ENCODE results near the gene EYS.

Gene EYS

DNA sequence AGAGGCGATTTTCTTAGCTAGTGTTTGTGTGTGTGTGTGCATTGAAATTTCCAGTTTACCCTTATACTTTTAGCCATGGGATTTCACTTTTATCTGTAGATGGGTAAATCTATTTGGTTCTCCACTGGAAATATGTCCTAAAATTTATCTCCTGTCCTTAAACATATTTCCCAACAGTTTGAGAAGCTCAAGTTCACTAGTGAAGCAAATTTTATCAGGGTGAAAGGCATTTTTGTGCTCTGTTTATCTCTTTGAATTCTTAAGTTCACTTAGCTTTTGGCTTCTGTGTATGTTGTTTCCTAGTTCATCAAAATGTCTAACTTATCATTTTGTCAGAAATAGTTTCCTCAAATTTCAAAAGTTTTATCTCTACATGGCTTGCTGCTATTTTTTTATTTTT, 1509.8 kb downstream of the EYS start:
- no peak for DNase-seq

DNA sequence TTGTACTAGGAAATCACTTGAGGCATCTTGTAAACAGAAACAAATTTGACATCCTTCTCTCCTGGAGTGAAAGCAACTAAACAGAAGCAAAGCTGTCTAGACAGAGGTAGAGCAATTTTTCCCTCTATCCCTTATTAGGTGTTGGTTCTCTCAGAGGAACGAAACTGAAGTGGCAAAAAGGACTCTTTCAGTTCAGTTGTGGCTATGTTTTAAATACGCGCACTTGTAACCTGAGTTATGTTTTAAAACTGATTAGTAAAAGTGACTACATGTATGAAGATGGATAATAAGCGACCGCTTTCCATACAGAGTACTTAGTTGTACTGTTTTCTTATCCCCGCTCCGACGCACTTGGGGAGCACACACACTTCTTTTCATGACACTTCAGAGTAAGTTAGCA, 1520.4 kb downstream of the EYS start:
- DNase-seq = no peak

DNA sequence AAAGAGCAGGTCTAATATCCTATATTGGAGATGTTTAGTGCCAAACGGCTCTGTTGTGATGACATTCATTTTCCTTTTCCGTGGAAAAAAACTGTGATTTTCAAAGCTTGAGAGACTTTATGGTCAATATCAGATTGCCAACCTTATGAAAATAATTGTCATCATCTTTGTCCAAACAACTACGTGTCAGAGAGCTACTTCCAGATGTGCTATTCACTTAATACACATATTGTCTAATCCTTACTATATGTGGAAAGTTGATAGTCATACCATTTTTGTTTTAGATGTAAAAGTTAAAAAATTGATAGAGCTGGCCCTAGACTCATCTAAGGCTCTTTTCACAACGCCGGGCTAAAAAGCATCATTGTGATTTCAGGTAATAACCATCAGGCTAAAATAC, 1521.4 kb downstream of the EYS start:
- DNase-seq = no peak

DNA sequence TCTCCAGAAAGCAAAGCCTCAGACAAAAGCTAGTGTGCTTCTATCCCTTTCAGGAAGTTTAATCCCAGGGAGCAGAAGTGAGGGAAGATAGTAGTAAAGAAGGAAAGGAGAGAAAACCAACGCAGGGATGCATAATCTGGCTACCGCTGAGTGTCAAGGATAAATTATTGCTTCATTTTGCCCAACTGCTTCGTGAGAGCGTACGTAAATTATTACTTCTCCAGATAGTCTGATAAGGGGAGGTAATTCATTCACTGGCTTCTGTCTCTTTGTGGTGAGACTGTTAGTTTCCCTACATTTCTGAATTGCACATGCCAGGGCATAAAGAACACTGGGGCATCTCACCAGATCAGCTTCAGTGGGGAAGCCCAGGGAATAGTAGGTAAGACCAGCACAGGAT, 1531.7 kb downstream of the EYS start:
- DNase-seq = no peak

DNA sequence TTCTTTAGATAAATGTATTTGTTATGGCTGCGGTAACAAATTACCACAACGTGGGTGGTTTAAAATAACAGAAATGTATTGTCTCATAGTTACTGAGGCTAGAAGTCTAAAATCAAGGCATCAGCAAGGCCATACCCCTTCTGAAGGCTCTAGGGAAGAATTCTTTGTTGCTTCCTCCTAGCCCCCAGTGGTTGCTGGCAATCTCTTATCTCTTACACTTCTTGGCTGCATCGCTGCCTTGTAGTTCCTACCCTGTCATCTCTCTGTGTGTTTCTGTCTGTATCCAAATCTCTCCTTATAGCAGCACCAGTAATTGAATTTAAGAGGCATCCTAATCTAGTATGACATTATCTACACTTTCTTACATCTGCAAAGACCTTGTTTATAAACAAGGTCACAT, 1536.7 kb downstream of the EYS start:
- DNase-seq = no peak

DNA sequence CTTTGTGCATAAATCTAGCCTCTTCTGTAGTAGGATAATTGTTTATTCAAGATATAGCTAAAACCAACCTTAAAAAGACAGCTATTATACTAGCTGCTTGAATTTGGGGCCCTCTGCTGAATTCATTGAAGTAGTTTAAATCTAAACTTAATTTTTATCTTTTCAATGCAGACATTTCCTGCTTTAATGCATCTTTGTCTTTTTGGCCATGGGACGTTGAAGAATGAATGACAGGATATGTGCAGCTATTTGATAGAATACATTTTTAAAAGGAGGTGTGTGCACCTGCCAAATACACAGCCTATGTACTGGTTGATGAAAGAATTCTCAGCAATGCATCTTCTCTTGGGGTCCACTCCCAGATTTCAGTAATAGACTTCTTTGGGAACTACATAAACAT, 1546.5 kb downstream of the EYS start:
- no peak for DNase-seq

DNA sequence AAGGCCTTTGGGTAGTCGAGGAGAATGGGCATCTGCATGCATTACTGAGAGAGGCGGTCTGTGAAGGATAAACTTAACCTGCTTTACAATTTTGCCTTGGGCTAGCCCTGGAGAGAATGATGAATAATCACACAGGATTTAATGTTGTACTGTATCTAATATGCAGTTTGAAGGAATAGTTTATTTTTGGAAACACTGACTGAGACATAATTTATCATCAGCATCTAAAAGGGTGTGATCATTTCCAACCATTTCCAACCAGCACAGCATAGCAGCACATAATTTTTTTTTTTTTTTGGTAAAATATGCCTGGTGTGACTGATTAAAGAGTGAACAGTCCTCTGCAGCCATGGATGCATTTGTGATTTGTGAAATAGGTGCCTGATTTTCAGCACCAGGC, 1552.0 kb downstream of the EYS start:
- DNase-seq = no peak

DNA sequence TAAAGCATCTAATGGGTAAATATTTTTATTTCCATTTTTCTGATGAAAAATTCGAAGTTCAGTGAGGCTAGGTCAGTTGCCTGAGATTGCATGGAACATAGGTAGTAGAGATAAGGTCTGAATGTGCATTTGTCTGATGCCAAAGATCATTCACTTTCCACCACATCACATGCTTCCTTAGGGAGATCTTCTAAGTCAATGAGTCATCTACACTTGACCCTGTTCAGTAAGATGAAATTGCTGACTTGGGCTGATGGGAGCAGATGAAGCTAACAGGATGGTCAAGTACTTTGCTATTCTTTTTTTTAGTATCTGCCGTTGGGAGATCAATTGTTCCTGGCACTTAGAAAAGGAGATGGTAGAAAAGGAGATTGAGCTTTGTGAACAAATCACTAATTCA, 1560.2 kb downstream of the EYS start:
- DNase-seq = no peak

DNA sequence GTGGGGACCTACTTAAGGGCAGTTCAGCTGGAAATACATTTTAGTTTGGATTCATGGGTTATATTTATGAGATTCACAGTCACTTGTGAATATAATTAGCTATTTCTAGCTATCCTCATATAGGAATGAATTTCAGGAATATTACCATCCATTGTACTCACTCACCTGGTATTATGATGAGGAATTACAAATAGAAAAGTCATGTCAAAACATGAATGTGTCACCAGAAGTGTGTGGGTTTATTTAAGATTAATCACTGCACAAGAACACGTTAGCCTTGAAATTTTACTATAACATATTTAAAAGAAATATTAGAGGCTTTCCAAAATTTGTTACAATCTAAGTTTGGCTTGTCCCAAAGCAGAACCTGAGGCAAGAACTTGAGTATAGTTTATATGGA, 1560.9 kb downstream of the EYS start:
- DNase-seq = no peak

DNA sequence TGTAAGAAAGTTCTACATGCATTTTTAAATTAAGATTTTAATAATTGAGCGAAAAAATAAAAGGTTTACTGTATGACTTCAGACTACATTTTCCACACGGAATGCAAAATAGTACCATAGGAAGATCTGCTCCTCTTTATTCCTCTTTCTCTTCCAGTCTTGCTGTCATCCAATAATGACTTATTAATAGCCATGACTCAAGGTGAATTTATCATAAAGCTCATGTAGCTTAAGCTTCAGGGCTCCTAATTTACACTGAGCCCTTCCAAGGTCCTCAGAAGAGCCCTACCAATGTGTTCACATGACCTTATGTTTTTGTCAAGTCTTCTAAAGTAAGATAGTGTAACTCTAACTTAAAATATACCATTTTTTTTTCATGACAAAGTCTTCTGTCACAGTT, 1561.4 kb downstream of the EYS start:
- no peak for DNase-seq

DNA sequence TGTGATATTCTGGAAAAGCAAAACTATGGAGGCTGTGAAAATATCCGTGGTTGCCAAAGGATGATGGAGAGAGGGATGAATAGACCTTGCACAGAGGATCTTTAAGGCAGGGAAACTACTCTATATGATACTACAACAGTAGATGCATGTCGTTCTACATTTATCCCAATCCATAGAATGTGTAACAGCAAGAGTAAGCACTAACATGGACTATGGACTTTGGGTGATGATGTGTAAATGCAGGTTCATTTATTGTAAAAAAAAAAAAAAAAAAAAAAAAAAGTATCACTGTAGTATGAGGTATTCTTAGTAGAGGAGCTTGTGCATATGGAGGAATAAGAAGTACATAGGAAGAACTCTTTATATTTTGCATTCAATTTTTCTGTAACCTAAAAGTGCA, 1563.9 kb downstream of the EYS start:
- DNase-seq = no peak

DNA sequence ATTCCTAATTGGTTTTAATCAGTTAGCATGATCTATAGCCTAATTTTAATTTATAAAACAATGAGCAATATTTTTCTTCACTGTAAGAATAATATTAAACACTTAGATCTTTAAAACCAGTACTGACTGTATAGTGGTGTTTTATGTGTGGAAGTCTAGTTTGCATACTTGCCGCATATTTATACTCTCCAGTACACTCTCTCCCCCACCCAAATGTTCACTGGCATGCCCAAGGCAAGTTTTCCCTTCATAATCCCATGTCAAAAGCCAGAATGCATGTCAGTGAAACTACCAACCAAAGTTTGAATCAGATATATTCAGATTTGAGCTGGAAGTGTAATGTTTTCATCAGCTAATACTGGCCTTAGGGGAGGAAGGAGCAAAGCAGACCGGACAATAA, 1565.3 kb downstream of the EYS start:
- DNase-seq = no peak

DNA sequence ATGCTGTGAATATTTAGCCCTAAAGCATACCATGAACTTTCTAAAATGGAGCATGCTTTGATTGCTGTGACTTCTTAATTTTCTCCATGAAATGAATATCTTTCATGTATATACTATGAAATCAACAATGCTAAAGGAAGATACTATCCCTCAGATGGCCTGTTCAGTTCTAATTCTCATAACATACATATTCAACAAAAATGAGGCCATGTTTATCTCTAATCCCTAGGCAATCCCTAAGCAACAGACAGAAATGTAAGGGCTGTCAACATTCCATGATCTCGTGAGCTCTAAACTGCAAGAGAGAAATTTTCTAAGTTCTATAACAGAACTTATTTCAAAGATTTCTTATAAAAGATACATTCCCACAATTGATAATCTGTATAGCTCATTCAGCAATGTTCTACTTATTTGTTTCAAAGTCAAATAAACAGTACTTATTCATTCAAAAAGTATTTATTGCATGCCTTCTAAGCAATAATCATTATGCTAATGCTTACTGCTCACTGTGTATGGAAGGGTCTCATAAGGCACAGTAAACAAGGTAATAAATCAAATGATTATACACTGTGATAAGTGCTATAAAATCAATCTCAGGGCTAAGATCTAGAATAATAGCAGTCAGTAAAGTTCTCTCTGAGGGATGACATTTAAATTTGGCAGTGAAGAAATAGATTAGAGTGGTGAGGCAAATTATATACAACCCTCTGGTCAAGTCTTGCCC, 1578.6 kb downstream of the EYS start:
- DNase-seq = no peak

DNA sequence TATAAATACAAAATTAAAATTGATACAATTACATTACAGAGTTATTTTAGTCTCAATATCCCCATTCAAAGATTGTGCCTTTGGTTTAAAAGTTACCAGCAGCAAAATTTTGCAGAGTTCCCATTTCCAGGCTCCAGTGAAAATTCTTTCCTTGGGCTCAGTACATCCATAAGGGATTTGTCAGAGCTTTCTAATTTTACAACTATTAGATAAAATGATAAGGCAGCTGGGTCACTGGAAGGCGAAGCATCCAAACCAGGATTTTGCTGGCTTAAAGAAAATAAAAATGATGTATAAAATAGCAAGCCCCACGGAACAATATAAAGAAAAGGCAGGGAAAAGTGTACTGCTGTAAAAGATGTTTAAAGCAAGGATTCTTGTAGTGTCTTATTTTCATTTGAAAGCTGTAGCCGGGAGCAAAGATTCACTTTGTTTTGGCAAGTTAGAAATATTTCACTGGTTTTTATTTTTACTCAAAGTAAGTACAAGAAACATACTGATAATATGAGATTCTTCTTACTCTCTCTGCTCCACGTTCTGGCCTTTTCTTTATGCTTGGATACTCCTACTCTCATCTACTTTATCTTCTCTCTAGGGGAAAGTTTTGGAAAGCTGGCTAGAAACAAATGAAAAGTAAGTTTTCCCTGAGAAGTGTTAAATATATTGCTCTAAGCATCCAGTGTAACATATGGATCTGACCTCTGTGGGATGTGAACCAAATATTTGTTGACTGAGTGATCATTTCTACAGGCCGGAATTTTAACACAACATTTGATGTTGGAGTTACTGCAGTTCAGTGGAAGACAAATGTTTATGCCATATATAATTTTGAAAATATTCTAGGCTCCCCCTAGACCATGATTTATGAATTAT, 1583.0 kb downstream of the EYS start:
- DNase-seq = no peak

DNA sequence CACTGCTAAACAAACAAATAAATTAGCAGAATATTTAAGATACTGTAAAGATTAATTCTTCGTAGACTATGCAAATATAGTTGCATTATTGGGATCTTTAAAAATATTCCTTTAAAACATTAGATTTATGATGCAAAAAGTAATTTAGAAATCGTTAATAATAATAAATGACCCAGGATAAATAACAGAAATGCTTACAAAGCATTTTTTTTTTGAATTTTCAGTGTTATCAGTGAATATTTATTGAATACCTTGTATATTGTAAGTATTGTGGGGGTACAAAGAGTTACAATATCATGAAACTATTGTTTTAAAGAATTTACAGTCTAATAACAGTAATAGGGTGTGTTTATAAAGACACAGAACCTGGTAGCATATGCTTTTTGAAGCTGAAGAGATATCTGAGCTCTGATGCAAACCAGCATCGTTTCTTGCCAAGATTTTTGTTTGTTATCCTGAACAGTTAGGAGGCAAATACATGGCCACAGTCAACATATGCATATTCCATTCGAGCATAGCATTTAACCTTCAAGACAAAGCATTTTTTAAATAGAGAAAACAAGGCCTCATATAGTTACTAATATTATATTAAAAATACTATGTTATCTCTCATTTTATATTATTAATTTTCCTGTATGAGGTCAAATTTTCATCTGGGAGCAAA, 1584.2 kb downstream of the EYS start:
- DNase-seq = no peak

DNA sequence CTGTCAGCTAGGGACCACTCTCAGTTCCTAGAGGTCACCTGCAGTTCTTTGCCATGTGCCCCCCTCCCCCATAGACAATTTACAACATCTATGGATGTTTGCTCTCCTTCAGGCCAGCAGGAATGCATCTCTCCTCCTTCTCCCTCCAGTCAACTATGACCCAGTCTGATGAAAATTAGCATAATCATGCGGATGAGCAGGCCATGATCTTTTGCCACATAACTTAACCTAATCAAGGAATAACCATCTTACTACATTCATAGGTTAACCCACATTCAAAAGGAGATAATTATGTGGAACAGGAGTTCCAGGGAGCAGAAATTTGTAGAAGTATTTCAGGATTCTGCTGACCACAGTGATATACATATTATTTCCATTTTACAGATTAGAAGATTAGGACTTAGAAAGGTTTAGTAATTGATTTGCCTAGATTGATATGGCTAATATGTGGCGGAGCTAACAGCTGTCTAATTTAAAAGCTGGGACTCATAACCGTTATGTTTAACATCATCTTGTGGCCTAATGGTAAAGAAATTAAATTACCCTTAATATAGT, 1585.9 kb downstream of the EYS start:
- DNase-seq = no peak

DNA sequence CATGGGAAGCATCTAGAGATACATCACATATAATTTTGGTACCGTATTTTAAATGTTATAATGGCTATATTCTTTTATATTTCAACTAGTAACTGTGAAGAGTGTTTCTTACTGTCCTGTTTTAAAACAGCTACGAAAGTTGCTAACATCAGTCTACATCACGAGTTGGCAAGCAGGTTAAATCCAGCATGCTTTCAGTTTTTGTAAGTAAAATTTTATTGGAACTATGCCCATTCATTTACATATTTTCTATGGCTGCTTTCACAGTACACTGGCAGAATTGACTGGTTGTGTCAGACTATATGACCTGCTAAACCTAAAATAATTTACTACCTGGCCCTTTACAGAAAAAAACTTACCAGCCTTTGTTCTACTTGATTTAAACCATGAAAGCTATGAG, 1593.3 kb downstream of the EYS start:
- DNase-seq = no peak

DNA sequence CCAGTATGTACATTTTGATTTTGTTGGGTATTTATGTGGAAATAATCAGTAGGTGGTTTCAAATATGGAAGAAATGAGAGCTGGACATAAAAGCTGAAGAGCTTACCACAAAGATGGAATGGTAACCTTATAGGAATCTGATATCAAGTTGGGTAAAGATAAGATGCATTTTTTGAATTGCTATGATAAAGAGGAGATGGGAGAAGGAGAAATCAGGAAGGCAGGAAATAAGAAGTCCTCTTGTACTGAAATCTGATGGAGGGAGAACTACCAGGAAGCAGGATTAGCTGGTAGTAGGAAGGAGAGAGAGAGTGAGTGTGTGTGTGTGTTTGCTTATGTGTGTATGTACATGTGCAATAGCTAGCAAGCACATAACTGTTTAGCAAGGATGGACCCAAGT, 1603.0 kb downstream of the EYS start:
- DNase-seq = no peak

DNA sequence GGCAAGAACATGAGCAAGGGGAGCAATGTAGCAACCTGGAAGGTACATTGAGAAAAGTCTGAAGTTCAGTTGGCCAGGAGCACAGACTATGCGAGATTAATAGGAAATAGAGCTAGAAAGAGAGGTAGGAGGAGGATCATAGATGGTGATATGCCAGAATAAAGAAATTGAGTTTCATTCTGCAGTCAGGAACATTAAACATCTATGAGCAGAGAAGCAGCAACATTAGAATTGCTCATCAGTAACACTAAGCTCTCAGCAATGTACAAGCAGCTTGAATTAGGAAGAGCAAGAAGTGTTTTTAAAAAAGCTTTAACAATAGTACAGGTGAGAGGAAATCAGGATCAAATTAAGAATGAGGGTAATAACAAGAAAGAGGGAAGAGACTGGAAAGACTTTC, 1603.5 kb downstream of the EYS start:
- no peak for DNase-seq

DNA sequence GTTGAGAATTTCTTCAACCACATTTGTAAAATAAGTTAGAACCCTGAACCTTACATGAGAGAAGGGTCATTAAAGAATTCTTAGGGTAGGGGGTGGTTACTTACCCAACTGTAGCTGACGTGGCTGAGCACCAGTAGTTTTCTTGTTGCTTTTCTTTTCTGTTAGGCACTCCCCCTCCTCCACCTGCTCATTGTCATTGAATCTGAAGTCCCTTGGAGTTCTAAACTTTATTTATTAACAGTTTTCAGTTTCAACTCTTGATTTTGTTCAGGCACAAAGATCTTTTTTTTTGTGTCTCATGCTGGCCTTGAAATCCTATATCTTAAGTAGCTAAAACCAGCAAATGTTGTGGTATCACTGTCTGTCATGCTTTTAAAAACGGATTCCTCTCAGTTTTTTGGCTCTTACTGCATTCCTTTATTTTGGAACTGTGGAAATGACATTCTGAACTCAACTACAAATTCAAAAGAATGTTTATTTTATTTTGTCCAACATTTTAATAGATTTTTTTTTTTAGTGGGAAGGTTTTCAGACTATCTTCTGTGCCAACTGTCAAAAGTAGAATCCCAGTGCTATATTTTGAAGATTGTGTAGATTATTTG, 1606.2 kb downstream of the EYS start:
- DNase-seq = no peak

DNA sequence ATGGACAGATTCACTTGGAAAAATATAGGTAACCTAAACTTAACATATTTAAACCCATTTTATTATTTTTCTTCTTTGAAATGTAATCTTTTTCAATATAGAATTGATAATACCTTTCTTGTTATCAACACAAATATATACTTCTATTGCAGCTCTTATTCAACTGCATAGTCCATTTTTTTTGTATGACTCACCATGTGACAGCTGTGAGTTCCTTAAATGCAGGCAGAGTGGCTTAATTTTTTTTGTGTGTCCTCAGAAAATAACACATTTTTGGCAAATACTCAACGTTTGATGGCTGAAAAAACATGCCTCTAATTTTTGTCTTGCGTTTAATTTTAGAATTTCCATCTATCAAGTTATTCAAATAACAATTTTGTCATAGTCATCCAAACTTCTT, 1616.7 kb downstream of the EYS start:
- no peak for DNase-seq

DNA sequence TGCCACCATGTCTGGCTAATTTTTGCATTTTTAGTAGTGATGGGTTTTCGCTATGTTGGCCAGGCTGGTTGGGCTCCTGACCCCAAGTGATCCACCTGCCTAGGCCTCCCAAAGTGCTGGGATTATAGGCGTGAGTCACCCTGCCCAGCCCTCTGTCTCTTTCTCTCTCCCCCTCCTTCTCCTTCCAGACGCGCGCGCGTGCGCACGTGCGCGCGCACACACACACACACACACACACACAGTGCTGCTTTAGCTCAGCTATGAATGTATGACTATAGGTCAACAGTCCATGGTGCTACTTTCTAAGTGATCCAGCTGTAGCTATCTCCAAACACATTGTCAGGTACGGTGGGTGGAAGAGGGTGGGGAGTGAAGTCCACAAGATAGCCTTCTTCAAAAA, 1621.9 kb downstream of the EYS start:
- no peak for DNase-seq

DNA sequence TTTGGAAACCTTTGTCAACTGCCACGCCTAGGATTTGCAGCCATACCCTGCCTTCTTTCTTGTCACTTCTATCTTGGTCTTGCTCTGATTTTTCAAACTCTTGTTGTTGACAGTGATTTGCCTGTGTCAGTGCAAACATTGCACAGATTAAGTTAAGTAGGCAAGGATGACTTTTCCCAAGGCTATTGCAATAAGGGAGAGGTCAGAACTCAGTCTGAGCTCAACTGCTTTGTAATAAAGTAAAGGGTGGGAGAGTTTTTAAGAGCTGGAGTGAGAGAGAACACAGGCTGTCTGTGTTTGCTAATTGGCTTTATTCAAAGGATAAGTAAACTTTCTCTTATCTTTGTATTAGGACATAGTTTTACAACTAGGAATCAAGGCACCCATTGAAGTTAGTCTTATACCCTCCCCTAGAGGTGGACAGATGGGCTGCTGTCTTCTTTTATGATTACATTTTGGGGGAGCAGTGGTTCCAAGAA, 1622.8 kb downstream of the EYS start:
- no peak for DNase-seq
